Smooth muscle cell (in vitro differentiated cells): ENCODE results near the gene MORN5. TPM values are rescaled to one million over a fixed set of nuclear protein-coding genes. Genes with fewer than 3 reads are reported as not detected.

Experiments
- DNase-seq: peaks from one replicate; lab custom pipeline; 2025; ENCODE audit not compliant: unreplicated experiment; lab: John Stamatoyannopoulos, UW
- H2AFZ ChIP-seq: fragments of 200-600 bp; sonication (generic); 2 replicates; pipeline ENCODE4 v1.6.0; 2016; ENCODE audit warnings: antibody characterized with exemption, low read depth, mild to moderate bottlenecking
- H3F3A ChIP-seq: fragments of 200-600 bp; sonication (generic); 2 replicates; pipeline ENCODE4 v1.6.0; 2017; ENCODE audit warnings: antibody characterized with exemption, low read depth
- H3K27ac ChIP-seq: fragments of 200-600 bp; sonication (generic); 2 replicates; pipeline ENCODE4 v1.5.1; 2016; ENCODE audit warnings: low read depth, mild to moderate bottlenecking
- H3K27me3 ChIP-seq: fragments of 200-600 bp; sonication (generic); 2 replicates; pipeline ENCODE4 v1.6.1; 2016; ENCODE audit warnings: low read depth, mild to moderate bottlenecking
- H3K36me3 ChIP-seq: fragments of 200-600 bp; sonication (generic); 2 replicates; pipeline ENCODE4 v1.5.1; 2016; ENCODE audit warnings: low read depth
- H3K4me1 ChIP-seq: fragments of 200-600 bp; sonication (generic); 2 replicates; pipeline ENCODE4 v1.5.1; 2016; ENCODE audit warnings: low read depth
- H3K4me2 ChIP-seq: fragments of 200-600 bp; sonication (generic); 2 replicates; pipeline ENCODE4 v1.6.0; 2016; ENCODE audit warnings: mild to moderate bottlenecking
- H3K4me3 ChIP-seq: fragments of 200-600 bp; sonication (generic); 2 replicates; pipeline ENCODE4 v1.5.1; 2016; ENCODE audit warnings: mild to moderate bottlenecking
- H3K79me2 ChIP-seq: fragments of 200-600 bp; sonication (generic); 2 replicates; pipeline ENCODE4 v1.6.0; 2016; ENCODE audit warnings: low read depth, mild to moderate bottlenecking
- H3K9ac ChIP-seq: fragments of 200-600 bp; sonication (generic); 2 replicates; pipeline ENCODE4 v1.6.0; 2016; ENCODE audit warnings: low read depth
- H3K9me3 ChIP-seq: fragments of 200-600 bp; sonication (generic); replicated peaks from 2 replicates; pipeline ENCODE4 v1.5.1; 2016; ENCODE audit warnings: low read depth
- H4K20me1 ChIP-seq: fragments of 200-600 bp; sonication (generic); 2 replicates; pipeline ENCODE4 v1.6.0; 2016; ENCODE audit warnings: low read depth
- whole genome bisulfite sequencing: methylation state at CpG from one replicate; pipeline ENCODE4 v1.1.7; 2016; ENCODE audit warnings: low lambda C conversion rate; 5-methylcytosine and 5-hydroxymethylcytosine counted together
- polyA plus RNA-seq: library from polyadenylated mRNA; unstranded; fragments of >200 nt; fragmentation: Nextera tagmentation; extraction: Ambion mirVana; gene quantifications from 2 replicates; pipeline ENCODE4 v1.2.1, GENCODE V29; 2016
- total RNA-seq: library from RNA; depleted of rRNA; stranded (reverse); fragments of >200 nt; gene quantifications from 2 replicates; pipeline ENCODE4 v1.2.3, GENCODE V29; 2014
- TF ChIP-seq, protein P1 (sequence below): fragments of 200-600 bp; sonication (generic); IDR thresholded peaks from 2 replicates; pipeline ENCODE4 v1.5.1; 2017; ENCODE audit warnings: borderline replicate concordance, mild to moderate bottlenecking, antibody characterized with exemption; ENCODE audit not compliant: insufficient read depth, poor library complexity, severe bottlenecking

MORN5 gene
- total and polyA plus RNA-seq, 2 experiments from 2014 or later = not detected

DNA sequence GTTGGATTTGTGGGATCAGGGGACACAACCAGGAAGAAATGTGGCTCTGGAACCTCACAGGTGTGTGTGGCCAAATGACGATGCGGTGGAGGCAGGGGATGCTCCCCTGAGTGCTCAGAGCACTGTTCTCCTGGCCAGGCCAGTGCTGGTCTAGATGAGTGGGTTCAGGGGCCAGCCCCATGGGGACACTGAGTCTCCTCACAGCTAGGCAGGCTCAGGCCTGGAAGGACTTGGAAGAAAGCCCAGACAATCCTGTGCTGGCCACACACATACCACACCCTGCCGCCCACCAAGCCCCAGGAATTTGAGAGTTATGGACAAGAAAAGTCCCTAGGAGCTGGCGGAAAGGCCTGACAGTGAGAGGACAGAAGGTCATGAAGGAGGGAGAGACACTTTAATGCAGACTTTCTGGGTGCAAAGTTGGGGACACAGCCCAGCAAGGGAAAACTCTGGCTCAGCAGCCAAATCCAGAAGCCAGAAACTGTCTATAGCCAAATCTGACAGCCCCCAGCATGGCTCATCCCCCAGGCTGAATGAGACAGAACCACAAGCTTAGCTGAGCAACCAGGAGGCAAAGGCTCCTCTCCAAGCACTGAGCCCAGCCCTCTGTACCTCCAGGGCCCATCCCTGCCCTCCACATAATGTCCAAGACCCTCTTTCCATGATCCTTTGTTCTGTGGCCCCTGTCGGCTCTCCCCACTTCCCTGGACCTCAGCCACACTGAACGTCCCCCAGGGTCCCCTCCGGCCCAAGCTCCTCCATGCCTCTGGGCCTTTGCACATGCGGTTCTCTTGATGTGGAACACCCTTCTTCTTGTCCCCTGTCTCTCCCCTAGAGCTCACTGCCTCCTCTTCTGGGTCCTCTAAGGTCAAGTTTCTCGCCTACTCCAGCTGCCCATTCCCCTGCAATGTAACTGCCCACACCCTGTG is 46.7 kb downstream of the MORN5 start:
- H3K4me3 ChIP-seq = no peak overlapping the region
- H3K9ac ChIP-seq = no peak overlapping the region
- no peak for DNase-seq
- WGBS = 80% methylated on average over 9 of the region's 9 CpGs
- TF ChIP-seq, protein P1, sequence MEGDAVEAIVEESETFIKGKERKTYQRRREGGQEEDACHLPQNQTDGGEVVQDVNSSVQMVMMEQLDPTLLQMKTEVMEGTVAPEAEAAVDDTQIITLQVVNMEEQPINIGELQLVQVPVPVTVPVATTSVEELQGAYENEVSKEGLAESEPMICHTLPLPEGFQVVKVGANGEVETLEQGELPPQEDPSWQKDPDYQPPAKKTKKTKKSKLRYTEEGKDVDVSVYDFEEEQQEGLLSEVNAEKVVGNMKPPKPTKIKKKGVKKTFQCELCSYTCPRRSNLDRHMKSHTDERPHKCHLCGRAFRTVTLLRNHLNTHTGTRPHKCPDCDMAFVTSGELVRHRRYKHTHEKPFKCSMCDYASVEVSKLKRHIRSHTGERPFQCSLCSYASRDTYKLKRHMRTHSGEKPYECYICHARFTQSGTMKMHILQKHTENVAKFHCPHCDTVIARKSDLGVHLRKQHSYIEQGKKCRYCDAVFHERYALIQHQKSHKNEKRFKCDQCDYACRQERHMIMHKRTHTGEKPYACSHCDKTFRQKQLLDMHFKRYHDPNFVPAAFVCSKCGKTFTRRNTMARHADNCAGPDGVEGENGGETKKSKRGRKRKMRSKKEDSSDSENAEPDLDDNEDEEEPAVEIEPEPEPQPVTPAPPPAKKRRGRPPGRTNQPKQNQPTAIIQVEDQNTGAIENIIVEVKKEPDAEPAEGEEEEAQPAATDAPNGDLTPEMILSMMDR = no peak
- no peaks in the 10 kb centered on the region for H3F3A ChIP-seq
- no peaks in the 10 kb centered on the region for H3K9me3 ChIP-seq
- no peaks in the 10 kb centered on the region for H3K79me2 ChIP-seq
- H3K27ac ChIP-seq = no peak overlapping the region
- H4K20me1 ChIP-seq = no peaks in the 10 kb centered on the region
- peaks cover 38% of the 10 kb centered on the region for H3K27me3 ChIP-seq
- H2AFZ ChIP-seq = no peak overlapping the region
- H3K4me1 ChIP-seq = no peaks in the 10 kb centered on the region
- H3K36me3 ChIP-seq = no peaks in the 10 kb centered on the region
- no peak overlapping the region for H3K4me2 ChIP-seq

DNA sequence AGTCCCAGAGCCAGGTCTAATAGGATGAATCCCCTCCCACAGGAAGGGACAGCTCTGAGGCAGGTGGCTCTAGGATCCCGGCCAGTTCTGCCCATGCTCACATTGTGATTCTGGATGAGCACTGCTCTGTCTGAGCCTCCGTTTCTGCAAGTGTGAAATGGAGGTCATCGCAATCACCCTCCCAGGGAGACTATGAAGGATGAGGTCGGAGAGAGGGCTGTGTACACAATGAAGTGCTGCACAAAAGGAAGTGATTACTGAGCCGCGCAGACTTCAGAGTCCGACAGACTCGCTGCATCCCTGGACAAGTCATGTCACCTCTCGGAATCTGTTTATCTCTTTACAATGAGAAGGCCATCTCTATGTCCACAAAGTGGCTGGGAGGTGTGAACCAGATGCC is 47.4 kb downstream of the MORN5 start:
- no peak overlapping the region for H2AFZ ChIP-seq
- no peaks in the 10 kb centered on the region for H3F3A ChIP-seq
- H4K20me1 ChIP-seq = no peaks in the 10 kb centered on the region
- no peaks in the 10 kb centered on the region for H3K36me3 ChIP-seq
- no peak overlapping the region for H3K9ac ChIP-seq
- 92% methylated on average over 9 of the region's 9 CpGs for WGBS
- H3K27ac ChIP-seq = no peak overlapping the region
- H3K9me3 ChIP-seq = no peaks in the 10 kb centered on the region
- no peaks in the 10 kb centered on the region for H3K79me2 ChIP-seq
- no peaks in the 10 kb centered on the region for H3K4me1 ChIP-seq
- TF ChIP-seq, protein P1 = no peak
- H3K4me2 ChIP-seq = no peak overlapping the region
- no peak overlapping the region for H3K4me3 ChIP-seq
- no peak for DNase-seq
- H3K27me3 ChIP-seq = peaks cover 45% of the 10 kb centered on the region

DNA sequence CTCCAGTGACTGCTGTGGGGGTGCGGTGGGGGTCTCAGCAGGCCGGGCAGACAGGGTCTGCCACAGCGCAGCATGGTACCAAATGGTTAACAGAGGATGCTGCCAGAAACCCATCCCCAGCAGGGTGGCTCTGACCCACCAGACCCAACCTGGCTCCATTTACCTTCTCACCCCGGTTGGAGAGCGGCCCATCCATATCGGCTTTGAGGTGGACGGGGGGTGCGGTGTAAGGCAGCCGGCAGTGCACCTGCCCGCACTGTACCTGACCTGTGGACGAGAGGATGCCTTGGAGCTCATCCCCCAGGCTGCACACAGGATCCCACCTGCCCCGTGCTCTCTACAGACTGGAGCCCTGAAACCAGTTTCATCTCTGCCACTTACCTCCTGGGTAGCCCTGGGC is 49.7 kb downstream of the MORN5 start:
- Histone ChIP-seq H3K36me3 (no peaks in the 10 kb centered on the region), H3K4me3 (no peak overlapping the region), H3K27me3 (peaks cover 69% of the 10 kb centered on the region), H3K27ac (no peak overlapping the region), H3K4me1 (no peaks in the 10 kb centered on the region), H3F3A (no peaks in the 10 kb centered on the region), H3K79me2 (no peaks in the 10 kb centered on the region), H3K4me2 (no peak overlapping the region), H3K9me3 (no peaks in the 10 kb centered on the region), H4K20me1 (no peaks in the 10 kb centered on the region), H2AFZ (no peak overlapping the region), H3K9ac (no peak overlapping the region)
- no peak for DNase-seq
- TF ChIP-seq, protein P1 = no peak
- 88% methylated on average over 12 of the region's 12 CpGs for WGBS
